Effector CD4-positive, alpha-beta T cell (primary cell): Measurements from ENCODE around the gene SYNGR3.

Source experiments
- DNase-seq: peaks from one replicate; pipeline ENCODE4 v3.0.0-alpha.2; 2020

Gene SYNGR3

GRCh38 chr16:1992704-1993317 lies 3.0 kb downstream of the SYNGR3 start:
- no peak for DNase-seq

- no peak for DNase-seq
Observed at GRCh38 chr16:1993731-1994131, 4.0 kb downstream of the SYNGR3 start.

- DNase-seq, result no peak
Observed at GRCh38 chr16:1997494-1998359, 8.0 kb downstream of the SYNGR3 start.

- no peak for DNase-seq
Observed at GRCh38 chr16:1998360-1998835, 8.6 kb downstream of the SYNGR3 start.

GRCh38 chr16:1998852-1999801 lies 9.4 kb downstream of the SYNGR3 start:
- no peak for DNase-seq

GRCh38 chr16:1999866-2000514 lies 10.2 kb downstream of the SYNGR3 start:
- DNase-seq, result no peak

- no peak for DNase-seq
Observed at GRCh38 chr16:2001035-2001434, 11.3 kb downstream of the SYNGR3 start.

- no peak for DNase-seq
Observed at GRCh38 chr16:2001456-2002355, 11.9 kb downstream of the SYNGR3 start.

- no peak for DNase-seq
Observed at GRCh38 chr16:2002406-2003230, 12.8 kb downstream of the SYNGR3 start.

- DNase-seq, result no peak
Observed at GRCh38 chr16:2003231-2003826, 13.6 kb downstream of the SYNGR3 start.

- DNase-seq, result peak; percentile 82
Observed at GRCh38 chr16:2003827-2004641, 14.3 kb downstream of the SYNGR3 start.

GRCh38 chr16:2004795-2005517 lies 15.2 kb downstream of the SYNGR3 start:
- DNase-seq, result no peak

GRCh38 chr16:2005646-2006045 lies 15.9 kb downstream of the SYNGR3 start:
- DNase-seq, result no peak

- no peak for DNase-seq
Observed at GRCh38 chr16:2006317-2006716, 16.5 kb downstream of the SYNGR3 start.

- DNase-seq, result no peak
Observed at GRCh38 chr16:2007081-2007836, 17.5 kb downstream of the SYNGR3 start.

GRCh38 chr16:2008009-2008526 lies 18.3 kb downstream of the SYNGR3 start:
- no peak for DNase-seq

- peak; percentile 19 for DNase-seq
Observed at GRCh38 chr16:2008631-2009163, 18.9 kb downstream of the SYNGR3 start.
